NOMO-1 (cell line): Measurements from ENCODE around the gene ZNF33A.
"Not testable (repeated sequence)": the region's sequence is repeated elsewhere in the genome, so short reads cannot be mapped to it uniquely, and the experiment has no call there.

Source experiments
- DNase-seq, 2 experiments: peaks; one replicate each; lab custom pipeline; 2025; ENCODE audit not compliant: unreplicated experiment in 2 of 2; lab: John Stamatoyannopoulos, UW

The ZNF33A gene

DNA sequence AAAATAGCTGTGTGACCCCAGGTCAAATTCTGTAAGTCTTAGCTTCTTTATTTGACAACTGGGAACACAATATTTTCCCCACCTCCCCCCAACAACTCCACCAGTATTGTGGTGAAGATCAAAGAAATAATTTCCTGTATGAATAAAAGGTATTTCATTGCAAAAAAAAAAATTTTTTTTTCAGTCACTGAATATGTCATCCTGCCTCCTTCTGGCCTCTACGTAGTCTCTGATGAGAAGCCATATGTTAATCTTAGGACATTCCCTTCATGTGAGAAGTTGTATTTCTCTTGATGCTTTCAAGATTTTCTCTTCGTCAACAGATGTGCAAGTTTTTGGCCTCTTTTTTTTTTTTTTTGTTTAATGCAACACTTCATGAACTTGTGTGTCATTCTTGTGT lies 33.0 kb downstream of the ZNF33A start:
- DNase-seq, result no peak

DNA sequence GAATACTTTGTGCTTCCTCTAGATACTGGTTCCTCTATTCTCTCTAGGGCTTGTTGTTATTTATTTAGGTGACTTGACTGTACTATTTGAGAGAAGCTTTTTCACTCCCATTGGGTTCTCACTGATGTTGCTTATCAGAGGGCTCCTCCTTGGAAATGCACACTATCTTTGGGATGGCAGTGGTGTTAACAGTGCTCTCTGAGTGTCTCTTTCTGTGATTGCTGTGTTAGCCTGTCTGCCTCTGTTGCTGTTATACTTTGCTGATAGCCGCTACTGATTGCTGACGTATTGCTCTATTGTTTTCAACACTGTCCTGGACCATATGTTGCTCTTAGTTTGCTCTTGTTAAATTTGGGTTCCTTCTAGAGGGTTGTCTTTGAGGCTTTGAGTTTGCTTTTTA lies 34.7 kb downstream of the ZNF33A start:
- DNase-seq, result no peak

DNA sequence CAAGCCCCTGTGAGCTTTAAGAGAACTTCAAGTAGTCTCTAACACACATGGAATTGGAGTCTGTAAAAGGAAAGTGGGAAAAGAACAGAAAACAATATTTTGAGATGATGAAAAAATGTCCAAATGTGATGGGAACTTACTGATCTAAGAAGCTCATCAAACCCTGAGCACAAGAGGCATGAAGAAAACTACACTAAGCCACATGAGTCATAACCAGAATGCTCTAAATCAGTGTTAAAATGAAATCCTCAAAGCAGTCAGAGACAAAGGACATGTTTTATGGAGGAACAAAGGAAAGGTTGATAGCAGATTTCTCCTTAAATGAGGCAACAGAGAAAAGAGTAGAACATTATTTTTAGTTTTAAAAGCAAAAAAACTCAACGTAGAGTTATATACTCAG lies 37.2 kb downstream of the ZNF33A start:
- no peak for DNase-seq

DNA sequence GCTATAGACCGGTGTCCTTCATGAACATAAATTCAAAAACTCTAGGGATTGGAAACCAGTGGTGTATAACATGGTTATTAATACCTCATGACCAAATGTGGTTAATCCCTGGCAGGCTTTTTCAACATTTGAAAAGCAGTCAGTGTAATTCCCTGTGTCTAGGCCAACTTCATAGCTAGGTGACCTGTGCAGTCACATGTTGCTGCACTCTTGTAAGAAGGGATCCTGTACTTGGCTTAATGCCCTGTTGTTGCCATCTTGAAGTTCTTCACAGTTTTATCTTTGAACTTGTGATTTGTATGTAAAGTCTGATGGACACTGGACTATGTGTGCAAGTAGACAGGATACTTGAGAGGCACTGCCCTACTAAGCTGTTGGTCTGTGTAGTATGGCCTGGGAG lies 39.7 kb downstream of the ZNF33A start:
- DNase-seq, result no peak

DNA sequence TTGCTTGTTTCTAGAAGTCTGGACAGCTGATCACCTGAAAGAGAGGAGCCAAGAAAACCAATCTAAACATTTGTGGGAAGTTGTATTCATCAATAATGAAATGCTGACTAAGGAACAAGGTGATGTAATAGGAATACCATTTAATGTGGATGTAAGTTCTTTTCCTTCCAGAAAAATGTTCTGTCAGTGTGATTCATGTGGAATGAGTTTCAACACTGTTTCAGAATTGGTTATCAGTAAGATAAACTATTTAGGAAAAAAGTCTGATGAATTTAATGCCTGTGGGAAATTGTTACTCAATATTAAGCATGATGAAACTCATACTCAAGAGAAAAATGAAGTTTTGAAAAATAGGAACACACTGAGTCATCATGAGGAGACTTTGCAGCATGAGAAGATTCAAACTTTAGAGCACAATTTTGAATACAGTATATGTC lies 43.9 kb downstream of the ZNF33A start:
- no peak for DNase-seq

DNA sequence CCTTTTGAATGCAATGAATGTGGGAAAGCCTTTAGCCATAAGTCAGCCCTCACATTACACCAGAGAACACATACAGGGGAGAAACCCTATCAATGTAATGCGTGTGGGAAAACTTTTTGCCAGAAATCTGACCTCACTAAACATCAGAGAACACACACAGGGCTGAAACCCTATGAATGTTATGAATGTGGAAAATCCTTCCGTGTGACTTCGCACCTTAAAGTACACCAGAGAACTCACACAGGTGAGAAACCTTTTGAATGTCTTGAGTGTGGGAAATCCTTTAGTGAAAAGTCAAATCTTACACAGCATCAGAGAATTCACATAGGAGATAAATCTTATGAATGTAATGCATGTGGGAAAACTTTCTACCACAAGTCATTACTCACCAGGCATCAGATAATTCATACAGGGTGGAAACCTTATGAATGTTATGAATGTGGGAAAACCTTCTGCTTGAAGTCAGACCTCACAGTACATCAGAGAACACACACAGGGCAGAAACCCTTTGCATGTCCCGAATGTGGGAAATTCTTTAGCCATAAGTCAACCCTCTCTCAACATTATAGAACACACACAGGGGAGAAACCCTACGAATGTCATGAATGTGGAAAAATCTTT lies 44.9 kb downstream of the ZNF33A start:
- not testable (repeated sequence) for DNase-seq

DNA sequence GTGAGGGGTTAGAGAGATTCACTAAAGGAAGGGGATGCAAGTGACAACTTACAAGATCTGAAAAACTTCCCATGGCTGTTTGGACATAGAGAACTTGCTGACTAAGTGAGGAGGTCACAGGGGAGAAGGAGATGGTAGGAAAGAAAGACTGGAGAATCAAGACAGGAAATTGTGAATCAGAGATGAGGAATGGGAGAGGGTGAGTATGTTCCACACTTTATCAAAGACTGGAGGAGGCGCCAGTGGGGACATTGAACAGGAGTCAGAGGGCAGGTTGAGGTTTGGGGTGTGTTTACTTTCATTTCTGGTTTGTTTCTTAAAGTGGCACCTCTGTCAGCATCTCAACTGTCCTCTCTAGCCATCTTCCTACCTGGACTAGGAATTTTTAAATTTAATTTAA lies 59.2 kb downstream of the ZNF33A start:
- DNase-seq, result not testable (repeated sequence)

DNA sequence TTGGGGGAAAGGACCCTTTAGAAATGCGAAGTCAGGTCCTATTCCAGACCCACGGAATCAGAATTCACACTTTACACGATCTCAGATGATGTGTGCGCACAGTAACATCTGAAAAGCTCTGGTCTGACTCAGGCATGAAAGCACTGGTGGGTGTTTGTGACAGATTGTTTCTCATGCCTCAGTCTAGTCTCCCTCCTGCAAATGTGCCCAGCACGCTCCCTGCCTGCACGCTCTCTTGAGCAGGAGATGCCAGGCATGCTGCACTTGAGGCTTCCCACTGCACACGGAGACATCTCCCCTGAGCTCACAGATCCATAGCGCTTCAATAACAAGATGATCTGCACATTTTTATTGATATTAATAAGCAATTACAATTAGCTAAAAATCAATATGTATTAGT lies 60.0 kb downstream of the ZNF33A start:
- DNase-seq, result no peak

DNA sequence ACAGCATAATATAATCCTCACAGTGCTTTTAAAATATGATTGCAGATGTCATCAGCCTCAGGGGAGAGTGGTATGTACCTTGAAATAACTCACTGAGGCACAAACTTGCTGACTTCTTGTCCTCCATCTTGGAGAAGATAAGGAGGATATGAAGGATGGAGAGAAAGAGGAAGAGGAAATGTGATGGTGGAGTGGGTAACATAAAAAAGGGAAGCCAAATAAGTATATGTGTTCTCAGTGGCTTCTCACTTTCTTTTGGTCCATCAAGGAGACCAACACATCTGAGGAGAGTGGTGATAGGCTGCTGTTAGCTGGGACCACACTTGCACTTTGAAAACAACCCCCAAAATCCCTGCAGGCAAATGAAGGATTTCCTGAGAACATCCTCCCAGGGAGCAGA lies 62.1 kb downstream of the ZNF33A start:
- DNase-seq, result no peak

DNA sequence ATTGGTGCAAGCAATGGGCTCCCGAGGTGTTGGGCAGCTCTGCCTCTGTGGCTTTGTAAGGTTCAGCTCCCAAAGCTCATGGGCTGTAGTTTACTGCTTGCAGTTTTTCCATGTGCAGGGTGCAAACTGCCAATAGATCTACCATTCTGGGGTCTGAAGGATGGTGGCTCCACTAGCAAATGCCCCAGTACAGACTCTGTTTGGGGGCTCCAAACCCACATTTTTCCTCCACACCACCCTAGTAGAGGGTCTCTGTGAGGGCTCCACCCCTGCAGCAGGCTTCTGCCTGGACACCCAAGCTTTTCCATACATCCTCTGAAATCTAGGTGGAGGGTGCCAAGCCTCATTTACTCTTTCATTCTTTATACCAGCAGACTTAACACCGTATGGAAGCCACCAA lies 66.2 kb downstream of the ZNF33A start:
- no peak for DNase-seq

DNA sequence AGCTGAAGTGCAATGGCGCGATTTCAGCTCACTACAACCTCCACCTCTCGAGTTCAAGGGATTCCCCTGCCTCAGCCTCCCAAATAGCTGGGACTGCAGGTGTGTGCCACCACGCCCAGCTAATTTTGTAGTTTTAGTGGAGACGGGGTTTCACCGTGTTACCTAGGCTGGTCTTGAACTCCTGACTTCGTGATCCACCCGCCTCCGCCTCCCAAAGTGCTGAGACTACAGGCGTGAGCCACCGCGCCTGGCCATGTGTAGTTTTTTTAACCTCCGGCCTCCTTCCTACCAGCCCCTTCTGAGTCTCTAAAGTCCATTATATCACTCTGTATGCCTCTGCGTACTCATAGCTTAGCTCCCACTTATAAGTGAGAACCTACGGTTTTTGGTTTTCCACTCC lies 82.8 kb downstream of the ZNF33A start:
- DNase-seq, result not testable (repeated sequence)

DNA sequence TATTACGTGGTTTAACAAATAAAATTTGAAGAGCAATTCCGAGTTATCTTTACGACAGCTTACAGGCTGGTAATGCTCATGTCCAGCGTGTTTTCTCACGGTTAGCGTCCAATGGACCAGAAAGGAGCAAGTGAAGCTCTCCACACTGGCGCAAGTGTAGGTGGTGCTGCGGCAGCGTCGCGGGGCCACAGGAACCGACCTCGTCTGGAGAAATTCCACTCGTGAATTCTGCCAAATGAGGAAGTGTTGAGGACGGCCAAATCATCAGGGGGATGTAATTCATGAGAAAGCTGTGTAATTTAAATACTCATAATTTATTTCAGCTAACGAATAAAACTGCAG lies 83.3 kb downstream of the ZNF33A start:
- DNase-seq, result no peak

DNA sequence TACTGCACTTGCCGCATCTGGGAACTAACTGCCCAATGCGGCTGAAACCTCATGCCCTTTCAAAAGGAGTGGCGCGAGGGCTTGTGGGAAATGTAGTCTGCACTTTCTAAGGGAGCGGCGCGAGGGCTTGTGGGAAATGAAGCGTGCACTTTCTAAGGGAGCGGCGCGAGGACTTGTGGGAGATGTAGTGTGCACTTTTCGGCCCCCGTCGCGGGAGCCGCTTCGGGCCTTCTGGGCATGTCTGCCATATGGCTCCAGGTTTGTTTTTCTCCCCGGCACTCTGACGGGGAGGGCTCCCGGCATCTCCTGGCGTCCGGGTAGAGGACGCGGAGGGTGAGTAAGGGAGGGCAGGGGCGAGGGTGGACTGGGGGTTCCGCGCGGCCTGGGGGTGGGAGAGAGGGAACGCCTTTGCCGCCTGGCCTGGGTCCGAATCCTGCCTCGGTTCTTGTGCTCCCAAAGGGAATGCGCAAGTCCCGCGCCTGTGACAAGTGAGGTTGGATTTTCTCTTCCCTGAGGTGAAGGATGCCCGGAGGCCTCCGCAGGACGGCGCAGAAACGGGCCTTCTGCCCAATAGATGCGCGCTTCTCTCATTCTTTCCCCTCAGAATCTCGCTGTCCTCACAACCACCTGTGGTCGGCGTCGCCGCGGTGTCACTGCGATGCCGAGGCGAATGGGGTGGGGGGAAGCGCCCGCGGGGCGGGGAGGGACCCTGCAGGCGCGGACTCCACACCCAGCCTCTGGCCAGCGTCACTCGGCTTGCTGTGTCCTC lies 83.9 kb downstream of the ZNF33A start, which contains the start of gene ZNF37A:
ZNF37A (plus strand) TSS at position 180 of the 769 bp plus-strand sequence. CDS start 2,281 bp downstream, outside the sequence.
- peak; percentile 90 to 94 for DNase-seq

DNA sequence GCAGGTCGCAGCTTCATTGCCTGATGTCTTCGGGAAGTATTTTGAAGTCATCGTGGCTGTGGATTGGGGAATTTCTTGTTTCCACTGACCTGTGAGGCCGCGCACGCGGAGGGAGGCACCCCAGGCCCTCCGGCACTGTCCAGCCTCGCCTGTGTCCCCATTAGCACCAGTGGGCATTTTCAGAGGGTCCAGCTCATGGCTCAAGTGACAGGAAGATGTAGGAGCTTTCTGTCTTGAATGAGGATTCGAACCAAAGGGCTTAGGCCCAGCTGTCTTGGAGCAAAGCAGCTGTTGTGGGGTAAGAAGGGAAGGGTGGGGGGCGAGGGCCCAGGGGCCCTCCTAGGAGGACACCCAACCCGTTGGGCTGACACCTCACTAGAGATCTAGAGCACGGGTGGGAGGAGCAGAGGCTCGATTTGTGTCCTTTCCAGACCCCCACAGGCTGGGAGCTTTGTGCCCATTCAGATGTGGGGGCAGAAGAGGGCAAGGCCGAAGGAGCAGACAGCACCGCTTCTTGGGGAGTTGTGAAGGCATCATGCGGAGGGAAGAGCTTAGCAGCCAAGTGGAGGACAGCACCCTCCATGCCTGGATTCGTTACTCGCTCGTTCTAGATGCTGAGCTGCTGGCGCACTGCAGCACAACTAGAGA lies 84.6 kb downstream of the ZNF33A start:
- no peak for DNase-seq

DNA sequence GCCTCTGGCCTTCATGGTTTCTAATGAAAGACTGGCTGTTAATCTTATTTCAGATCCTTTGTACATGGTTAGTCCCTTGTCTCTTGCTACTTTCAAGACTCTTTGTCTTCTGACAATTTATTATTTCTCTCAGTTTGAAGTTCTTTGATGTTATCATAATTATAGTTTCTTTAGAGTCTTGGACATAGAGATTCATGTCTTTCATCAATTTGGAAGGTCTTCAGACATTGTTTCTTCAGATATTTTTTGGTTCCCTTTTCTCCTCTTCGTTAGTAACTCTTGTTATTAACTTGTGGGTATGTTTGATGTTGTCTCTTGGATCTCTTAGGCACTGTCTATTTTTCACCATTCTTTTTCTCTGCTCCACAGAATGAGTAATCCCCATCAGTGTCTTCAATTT lies 92.4 kb downstream of the ZNF33A start:
- DNase-seq, result no peak

DNA sequence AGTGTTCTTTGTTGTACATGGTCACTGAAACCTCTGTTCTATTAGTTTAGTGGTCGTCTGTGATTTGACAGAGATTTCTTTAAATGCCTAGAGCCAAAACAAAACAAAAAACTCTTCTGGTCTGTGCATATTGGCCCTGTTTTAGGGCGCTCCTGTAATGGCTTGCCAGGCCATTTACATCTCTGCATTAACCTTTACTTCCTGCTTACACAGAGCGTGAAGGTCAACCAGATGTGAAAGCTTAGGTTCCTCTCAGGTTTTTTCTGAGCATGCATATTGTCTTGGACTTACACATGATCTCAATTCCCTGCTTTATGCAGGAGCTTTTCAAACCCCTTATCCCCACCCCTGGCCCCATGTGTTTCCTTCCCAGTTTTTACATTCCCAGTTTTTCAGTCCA lies 93.3 kb downstream of the ZNF33A start:
- DNase-seq, result no peak

DNA sequence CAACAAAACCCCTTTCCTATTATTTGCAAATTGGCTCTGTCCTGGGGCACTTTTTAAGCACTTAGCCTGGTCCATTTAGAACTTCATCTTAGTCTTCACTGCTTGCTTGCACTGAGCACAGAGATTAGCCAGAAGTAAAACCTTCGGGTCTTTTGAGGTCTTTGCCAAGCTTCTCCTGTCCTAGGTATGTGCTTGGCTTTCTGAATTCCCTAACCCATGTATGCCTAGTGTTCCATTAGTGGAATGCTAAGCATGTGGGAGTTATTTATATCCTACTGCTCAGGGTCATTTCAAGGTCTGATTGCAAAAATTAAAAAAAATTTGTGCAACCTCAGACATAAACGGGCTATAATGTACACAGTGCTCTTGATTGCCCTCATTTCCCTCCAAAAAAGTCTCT lies 101.7 kb downstream of the ZNF33A start:
- DNase-seq, result no peak
